CD8-positive, alpha-beta memory T cell (primary cell): ENCODE results near the gene BRDT. TPM values are rescaled to one million over a fixed set of nuclear protein-coding genes. Genes with fewer than 3 reads are reported as not detected.
A peak's percentile ranks its signal among the peaks of the same experiment; 100 is the strongest.

Experiments
- CTCF ChIA-PET: fragments of 350-600 bp; sonication (Branson Sonifier 250); formaldehyde crosslinking; loops from one replicate; lab custom pipeline; 2021; ENCODE audit warnings: antibody characterized with exemption; lab: Charles Lee
- POLR2A ChIA-PET: fragments of 350-600 bp; sonication (Branson Sonifier 250); formaldehyde crosslinking; loops from one replicate; lab custom pipeline; 2021; ENCODE audit warnings: antibody characterized with exemption; lab: Charles Lee
- DNase-seq, 5 donors: peaks; one replicate each; pipeline versions ENCODE4 v3.0.0 to v3.0.0-alpha.2; 2020 to 2022; ENCODE audit warnings: mixed read lengths in 1 of 5
- H3K27ac ChIP-seq: one replicate; pipeline ENCODE4 v1.7.0; 2013; ENCODE audit warnings: low read depth, mild to moderate bottlenecking, low read length, moderate library complexity
- H3K27me3 ChIP-seq: 2 replicates; pipeline ENCODE4 v1.7.0; 2013; ENCODE audit warnings: low read length, mild to moderate bottlenecking; ENCODE audit not compliant: insufficient read depth, poor library complexity, severe bottlenecking
- H3K36me3 ChIP-seq: 2 replicates; pipeline ENCODE4 v1.7.0; 2013; ENCODE audit warnings: mild to moderate bottlenecking, low read length, moderate library complexity; ENCODE audit not compliant: insufficient read depth
- H3K4me1 ChIP-seq: 2 replicates; pipeline ENCODE4 v1.7.0; 2013; ENCODE audit warnings: mild to moderate bottlenecking, low read length, moderate library complexity; ENCODE audit not compliant: insufficient read depth
- H3K4me3 ChIP-seq: 2 replicates; pipeline ENCODE4 v1.7.0; 2013; ENCODE audit warnings: mild to moderate bottlenecking, low read length
- H3K9me3 ChIP-seq: 2 replicates; pipeline ENCODE4 v1.7.0; 2013; ENCODE audit warnings: mild to moderate bottlenecking, low read length
- H3K27ac Mint-ChIP-seq, 8 donors: one replicate each; pipeline ENCODE4 v1.8.0; 2020 to 2021; ENCODE audit warnings: mixed read lengths in 8 of 8, mild to moderate bottlenecking in 6 of 8, inconsistent platforms in 3 of 8, moderate library complexity in 3 of 8
- H3K27me3 Mint-ChIP-seq, 2 donors: one replicate each; pipeline ENCODE4 v1.8.0; 2020 to 2021; ENCODE audit warnings: mixed read lengths in 2 of 2, mild to moderate bottlenecking in 1 of 2, moderate library complexity in 1 of 2
- H3K36me3 Mint-ChIP-seq, 3 donors: one replicate each; pipeline ENCODE4 v1.8.0; 2020 to 2021; ENCODE audit warnings: mixed read lengths in 3 of 3, inconsistent platforms in 1 of 3, mild to moderate bottlenecking in 1 of 3
- H3K4me1 Mint-ChIP-seq, 3 donors: one replicate each; pipeline ENCODE4 v1.8.0; 2020 to 2021; ENCODE audit warnings: mixed read lengths in 3 of 3, inconsistent platforms in 1 of 3, mild to moderate bottlenecking in 1 of 3
- H3K4me3 Mint-ChIP-seq, 7 donors: one replicate each; pipeline ENCODE4 v1.8.0; 2020 to 2021; ENCODE audit warnings: mixed read lengths in 7 of 7, mild to moderate bottlenecking in 6 of 7, moderate library complexity in 4 of 7, inconsistent platforms in 2 of 7
- H3K9me3 Mint-ChIP-seq, 5 donors: one replicate each; pipeline ENCODE4 v1.8.0; 2020 to 2022; ENCODE audit warnings: mixed read lengths in 5 of 5, mild to moderate bottlenecking in 3 of 5, moderate library complexity in 2 of 5, inconsistent platforms in 1 of 5
- polyA plus RNA-seq: library from polyadenylated mRNA; unstranded; fragments of 300-500 nt; fragmentation: Illumina TruSeq; gene quantifications from one replicate; pipeline ENCODE4 v1.2.3, GENCODE V29; 2021
- total RNA-seq, 2 experiments: library from RNA; stranded (reverse); gene quantifications; one replicate each; pipeline ENCODE4 v1.2.3, GENCODE V29; 2021

BRDT gene
- total and polyA plus RNA-seq, 3 experiments from 2014 or later: not detected

GRCh38 chr1:92026806-92027205 lies 77.6 kb downstream of the BRDT start:
- ChIA-PET CTCF (no interaction called here), POLR2A (no interaction called here)
- Histone ChIP-seq H3K4me3 (no peak overlapping the region), H3K4me1 (peaks cover 11% of the 10 kb centered on the region), H3K36me3 (no peaks in the 10 kb centered on the region), H3K9me3 (no peaks in the 10 kb centered on the region), H3K27ac (no peak overlapping the region), H3K27me3 (peaks cover 8% of the 10 kb centered on the region)
- no peak overlapping the region for H3K27ac Mint-ChIP-seq
- H3K27me3 Mint-ChIP-seq: peaks cover 7 to 50% of the 10 kb centered on the region in 2 donors
- peaks cover 0 to 1% (median 0%) of the 10 kb centered on the region in 5 donors for H3K9me3 Mint-ChIP-seq
- no peak for DNase-seq
- H3K4me3 Mint-ChIP-seq: no peak overlapping the region
- peaks cover 14 to 16% (median 16%) of the 10 kb centered on the region in 3 donors for H3K4me1 Mint-ChIP-seq
- peaks cover 0 to 12% (median 2%) of the 10 kb centered on the region in 3 donors for H3K36me3 Mint-ChIP-seq

GRCh38 chr1:92029241-92029922 lies 80.2 kb downstream of the BRDT start:
- Histone ChIP-seq H3K36me3 (no peaks in the 10 kb centered on the region), H3K4me3 (peak overlapping the region; percentile 45), H3K4me1 (peaks cover 11% of the 10 kb centered on the region), H3K9me3 (no peaks in the 10 kb centered on the region), H3K27ac (no peak overlapping the region), H3K27me3 (peaks cover 8% of the 10 kb centered on the region)
- peak overlapping the region in 3 of 8 donors; percentile 15 to 83 (median 25) for H3K27ac Mint-ChIP-seq
- peak overlapping the region; percentile 76 to 90 (median 79) for H3K4me3 Mint-ChIP-seq
- peaks cover 0 to 3% (median 2%) of the 10 kb centered on the region in 3 donors for H3K36me3 Mint-ChIP-seq
- no peaks in the 10 kb centered on the region for H3K9me3 Mint-ChIP-seq
- CTCF ChIA-PET: no interaction called here
- POLR2A ChIA-PET: no interaction called here
- no peak for DNase-seq
- peaks cover 14 to 16% (median 16%) of the 10 kb centered on the region in 3 donors for H3K4me1 Mint-ChIP-seq
- H3K27me3 Mint-ChIP-seq: peaks cover 8 to 35% of the 10 kb centered on the region in 2 donors

- H3K27me3 Mint-ChIP-seq: peaks cover 5 to 40% of the 10 kb centered on the region in 2 donors
- ChIA-PET CTCF (no interaction called here), POLR2A (no interaction called here)
- Histone ChIP-seq H3K9me3 (no peaks in the 10 kb centered on the region), H3K4me3 (peak overlapping the region; percentile 47), H3K27ac (no peak overlapping the region), H3K4me1 (peaks cover 11% of the 10 kb centered on the region), H3K27me3 (peaks cover 8% of the 10 kb centered on the region), H3K36me3 (no peaks in the 10 kb centered on the region)
- H3K4me3 Mint-ChIP-seq: peak overlapping the region; percentile 68 to 89 (median 86)
- H3K27ac Mint-ChIP-seq: peak overlapping the region in 4 of 8 donors; percentile 6 to 88 (median 37)
- no peak for DNase-seq
- H3K9me3 Mint-ChIP-seq: no peaks in the 10 kb centered on the region
- H3K36me3 Mint-ChIP-seq: peaks cover 0 to 3% (median 2%) of the 10 kb centered on the region in 3 donors
- peaks cover 14 to 16% (median 16%) of the 10 kb centered on the region in 3 donors for H3K4me1 Mint-ChIP-seq
Measured at GRCh38 chr1:92030656-92031107, 81.5 kb downstream of the BRDT start.

GRCh38 chr1:92031281-92032110 lies 82.3 kb downstream of the BRDT start:
- POLR2A ChIA-PET: no interaction called here
- no peak for DNase-seq

GRCh38 chr1:92037400-92037799 lies 88.2 kb downstream of the BRDT start:
- no peaks in the 10 kb centered on the region for H3K36me3 Mint-ChIP-seq
- H3K27ac Mint-ChIP-seq: no peak overlapping the region
- no peaks in the 10 kb centered on the region for H3K27me3 ChIP-seq
- DNase-seq: no peak
- ChIA-PET CTCF (no interaction called here), POLR2A (interaction anchor here (0.6 kb wide), 1 partner anchor 242 kb away, joined by 5 read pairs; no protein-coding TSS in a partner anchor)
- peaks cover 5 to 10% of the 10 kb centered on the region in 2 donors for H3K27me3 Mint-ChIP-seq
- H3K4me3 Mint-ChIP-seq: no peak overlapping the region
- no peaks in the 10 kb centered on the region for H3K36me3 ChIP-seq
- no peak overlapping the region for H3K4me3 ChIP-seq
- no peaks in the 10 kb centered on the region for H3K4me1 ChIP-seq
- no peaks in the 10 kb centered on the region for H3K9me3 Mint-ChIP-seq
- H3K27ac ChIP-seq: no peak overlapping the region
- no peaks in the 10 kb centered on the region for H3K9me3 ChIP-seq
- H3K4me1 Mint-ChIP-seq: no peaks in the 10 kb centered on the region

More at GRCh38 chr1:92031281-92032110, 82.3 kb downstream of the BRDT start:
- Histone ChIP-seq H3K36me3 (no peaks in the 10 kb centered on the region), H3K4me1 (peaks cover 11% of the 10 kb centered on the region), H3K4me3 (no peak overlapping the region), H3K27ac (no peak overlapping the region), H3K9me3 (no peaks in the 10 kb centered on the region), H3K27me3 (peaks cover 8% of the 10 kb centered on the region)
- CTCF ChIA-PET: interaction anchor here (0.8 to 1.3 kb wide), 2 partner anchors 11 to 14 kb away, joined by 3 read pairs; no protein-coding TSS in a partner anchor
- Mint-ChIP-seq H3K27ac (no peak overlapping the region), H3K4me1 (peaks cover 14 to 16% (median 16%) of the 10 kb centered on the region in 3 donors), H3K4me3 (peak overlapping the region in 1 of 7 donors; percentile 86), H3K36me3 (peaks cover 0 to 3% (median 2%) of the 10 kb centered on the region in 3 donors), H3K27me3 (peaks cover 8 to 40% of the 10 kb centered on the region in 2 donors), H3K9me3 (no peaks in the 10 kb centered on the region)

GRCh38 chr1:92038695-92039346 lies 89.6 kb downstream of the BRDT start:
- no peaks in the 10 kb centered on the region for H3K9me3 Mint-ChIP-seq
- no peak overlapping the region for H3K4me3 Mint-ChIP-seq
- no peaks in the 10 kb centered on the region for H3K36me3 Mint-ChIP-seq
- Histone ChIP-seq H3K9me3 (no peaks in the 10 kb centered on the region), H3K36me3 (no peaks in the 10 kb centered on the region), H3K4me1 (no peaks in the 10 kb centered on the region), H3K4me3 (no peak overlapping the region), H3K27ac (no peak overlapping the region), H3K27me3 (no peaks in the 10 kb centered on the region)
- ChIA-PET POLR2A (no interaction called here), CTCF (no interaction called here)
- H3K27ac Mint-ChIP-seq: peak overlapping the region in 1 of 8 donors; percentile 8
- H3K27me3 Mint-ChIP-seq: peaks cover 3 to 15% of the 10 kb centered on the region in 2 donors
- no peak for DNase-seq
- no peaks in the 10 kb centered on the region for H3K4me1 Mint-ChIP-seq

GRCh38 chr1:92040971-92041370 lies 91.8 kb downstream of the BRDT start:
- POLR2A ChIA-PET: no interaction called here
- CTCF ChIA-PET: no interaction called here

More at GRCh38 chr1:92040971-92041370, 91.8 kb downstream of the BRDT start:
- DNase-seq: no peak
- H3K36me3 Mint-ChIP-seq: no peaks in the 10 kb centered on the region
- Histone ChIP-seq H3K9me3 (no peaks in the 10 kb centered on the region), H3K27ac (no peak overlapping the region), H3K27me3 (no peaks in the 10 kb centered on the region), H3K4me3 (no peak overlapping the region), H3K36me3 (no peaks in the 10 kb centered on the region), H3K4me1 (no peaks in the 10 kb centered on the region)
- H3K27ac Mint-ChIP-seq: no peak overlapping the region
- H3K4me3 Mint-ChIP-seq: no peak overlapping the region
- no peaks in the 10 kb centered on the region for H3K4me1 Mint-ChIP-seq
- H3K27me3 Mint-ChIP-seq: peaks cover 3 to 10% of the 10 kb centered on the region in 2 donors
- H3K9me3 Mint-ChIP-seq: no peaks in the 10 kb centered on the region
